AG08395 (cell line): Measurements from ENCODE around the gene NLRP12.
"Not testable (repeated sequence)": the region's sequence is repeated elsewhere in the genome, so short reads cannot be mapped to it uniquely, and the experiment has no call there.

Experiments
- DNase-seq: peaks from one replicate; pipeline ENCODE4 v3.0.0; 2012; ENCODE audit warnings: mixed read lengths, low spot score

Gene NLRP12

DNA sequence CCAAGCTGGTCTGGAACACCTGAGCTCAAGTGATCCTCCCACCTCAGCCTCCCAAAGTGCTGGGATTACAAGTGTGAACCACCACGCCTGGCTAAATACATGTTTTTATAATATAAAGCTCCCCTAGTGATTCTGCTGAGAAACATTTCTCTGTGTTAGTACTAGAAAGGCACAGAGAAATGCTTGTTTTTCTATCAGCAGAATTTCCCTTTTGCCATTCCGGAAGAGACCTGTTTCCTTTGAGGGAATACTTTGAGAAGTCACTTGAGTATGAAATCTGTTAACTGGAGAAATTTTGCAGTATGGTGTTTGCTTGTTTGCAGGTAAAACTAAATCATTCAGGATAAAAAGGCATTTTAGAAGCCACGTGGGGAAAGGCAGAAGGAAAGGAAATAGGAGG lies 4.4 kb upstream of the NLRP12 start:
- DNase-seq, result no peak

DNA sequence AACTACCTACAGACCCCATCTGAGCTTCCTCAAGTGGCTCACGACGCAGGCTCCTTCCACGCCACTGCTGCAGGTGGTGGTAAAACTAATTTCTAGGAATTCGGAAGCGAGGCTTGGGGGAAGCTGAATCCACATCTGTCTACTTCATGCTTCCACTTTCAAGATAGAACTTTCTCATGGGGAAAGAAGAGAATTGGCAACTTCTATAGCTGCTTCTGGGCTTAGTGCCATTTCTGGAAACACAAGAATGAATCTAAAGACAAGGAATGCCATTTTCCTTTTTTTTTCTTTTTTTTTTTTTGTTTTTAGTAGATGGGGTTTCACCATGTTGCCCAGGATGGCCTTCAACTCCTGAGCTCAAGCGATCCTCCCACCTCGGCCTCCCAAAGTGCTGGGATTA lies 2.8 kb upstream of the NLRP12 start:
- DNase-seq, result peak; percentile 16

DNA sequence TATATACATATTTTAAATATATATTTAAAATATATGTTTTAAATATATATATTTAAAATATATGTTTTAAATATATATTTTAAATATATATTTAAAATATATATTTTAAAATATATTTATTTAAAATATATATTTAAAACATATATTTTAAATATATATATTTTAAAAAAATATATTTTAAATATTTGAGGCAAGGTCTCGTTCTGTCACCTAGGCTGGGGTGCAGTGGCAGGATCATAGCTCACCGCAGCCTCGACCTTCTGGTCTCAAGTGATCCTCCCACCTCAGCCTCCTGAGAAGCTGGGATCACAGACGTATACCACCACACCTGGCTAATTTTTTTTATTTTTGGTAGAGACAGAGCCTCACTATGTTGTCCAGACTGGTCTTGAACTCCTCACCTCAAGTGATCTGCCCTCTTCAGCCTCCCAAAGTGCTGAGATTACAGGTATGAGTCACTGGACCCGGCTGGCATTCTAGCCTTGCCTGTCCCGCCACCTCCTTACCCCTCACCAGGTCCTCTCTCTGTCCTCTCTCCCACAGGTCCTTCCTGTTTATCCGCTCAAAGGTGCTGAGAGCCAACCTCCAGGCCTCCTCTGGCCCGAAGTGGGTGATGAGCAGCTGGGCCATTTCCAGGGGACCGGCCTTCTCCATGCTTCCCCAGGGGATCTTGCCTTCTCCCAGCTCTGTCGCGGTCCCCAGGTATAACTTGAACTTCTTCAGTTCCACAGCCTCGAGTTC lies 564 bp downstream of the NLRP12 start:
- DNase-seq, result no peak

DNA sequence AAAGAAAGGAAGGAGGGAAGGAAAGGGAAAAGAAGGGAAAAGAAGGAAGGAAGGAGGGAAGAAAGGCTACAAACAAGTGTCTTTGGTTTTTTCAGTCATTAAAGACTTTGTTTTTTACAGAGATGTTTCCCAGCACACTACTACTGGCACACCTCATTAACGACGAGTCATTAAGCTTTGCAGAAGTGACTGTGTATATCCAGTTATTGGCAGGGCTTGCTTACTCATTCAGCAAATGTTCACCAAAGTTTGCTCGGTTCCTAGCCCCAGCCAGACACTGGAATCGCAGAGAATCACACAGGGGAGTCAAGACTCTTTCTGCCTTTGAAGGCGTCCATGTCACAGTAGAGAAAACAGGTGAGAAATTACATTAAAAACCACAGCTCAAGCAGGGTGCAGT lies 4.3 kb downstream of the NLRP12 start:
- no peak for DNase-seq

DNA sequence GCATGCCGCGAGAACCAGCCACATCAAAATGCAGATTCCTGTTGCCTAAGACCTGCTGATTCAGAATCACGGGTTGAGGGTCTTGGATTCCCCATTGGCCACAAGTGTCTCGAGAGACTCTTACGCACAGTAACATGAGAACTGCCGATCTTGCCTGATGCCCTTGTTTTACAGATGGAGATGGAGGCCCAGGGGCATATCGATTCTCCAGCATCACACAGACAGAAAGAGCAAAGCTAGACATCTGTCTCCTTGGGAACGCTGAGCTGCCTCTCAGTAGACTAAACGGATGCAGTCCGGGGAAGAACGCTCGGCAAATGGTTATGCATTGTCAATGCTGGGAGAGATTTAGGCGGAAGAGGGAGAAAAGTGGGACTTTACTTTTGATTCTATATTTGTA lies 5.4 kb downstream of the NLRP12 start:
- no peak for DNase-seq

DNA sequence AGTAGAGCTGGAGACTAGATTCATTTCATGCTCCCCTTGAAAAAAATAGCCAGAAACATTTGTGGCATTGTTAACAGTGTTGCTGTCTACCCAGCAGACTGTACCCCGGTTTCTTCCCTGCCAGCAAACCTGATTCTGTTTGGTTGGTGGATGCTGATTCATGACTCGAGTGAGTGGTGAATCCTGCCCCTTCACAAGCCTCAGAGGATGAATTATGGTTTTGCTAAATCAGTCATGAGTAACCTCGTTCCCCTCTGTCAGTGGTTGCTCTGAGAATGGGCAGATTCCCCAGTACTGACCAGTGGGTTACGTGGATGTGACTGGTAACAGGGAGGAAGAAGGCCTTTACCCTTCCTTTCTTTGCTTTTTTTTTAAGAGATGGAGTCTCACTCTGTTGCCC lies 10.1 kb downstream of the NLRP12 start:
- DNase-seq, result peak; percentile 59

DNA sequence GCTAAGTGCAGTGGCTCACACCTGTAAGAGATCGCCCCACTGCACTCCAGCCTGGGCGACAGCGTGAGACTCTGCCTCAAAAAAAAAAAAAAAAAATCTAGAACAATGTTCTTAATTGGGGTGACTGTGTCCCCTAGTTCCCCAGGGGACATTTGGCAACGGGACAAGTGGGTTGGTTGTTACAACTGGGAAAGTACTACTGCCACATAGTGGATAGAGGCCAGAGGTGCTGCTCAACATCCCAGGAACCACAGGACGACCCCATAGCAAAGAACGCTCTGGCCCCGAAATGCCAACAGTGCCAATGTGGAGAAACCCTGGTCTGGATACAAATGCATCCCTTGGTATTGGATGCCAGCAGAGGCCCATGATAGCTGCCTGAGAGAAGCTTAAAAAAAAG lies 11.8 kb downstream of the NLRP12 start:
- DNase-seq, result no peak

DNA sequence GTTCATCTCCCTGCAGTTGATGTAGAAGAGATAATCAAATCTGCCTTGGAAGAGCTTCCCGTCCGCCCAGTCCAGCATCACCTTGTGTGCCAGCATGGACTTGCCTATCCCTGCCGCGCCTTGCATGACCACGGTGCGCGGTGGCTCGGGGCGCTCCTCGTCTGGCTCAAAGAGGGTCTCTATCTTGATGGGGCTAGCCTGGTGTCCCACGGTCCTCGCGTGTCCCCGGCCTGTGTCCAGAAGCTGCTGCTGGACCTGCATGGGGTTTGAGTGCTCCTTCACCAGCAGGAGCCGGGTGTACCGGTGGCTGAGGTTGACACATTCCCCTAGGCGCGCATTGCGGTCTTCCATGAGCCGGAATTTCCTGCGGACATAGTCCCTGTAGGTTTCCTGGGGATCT lies 13.2 kb downstream of the NLRP12 start:
- DNase-seq, result no peak

DNA sequence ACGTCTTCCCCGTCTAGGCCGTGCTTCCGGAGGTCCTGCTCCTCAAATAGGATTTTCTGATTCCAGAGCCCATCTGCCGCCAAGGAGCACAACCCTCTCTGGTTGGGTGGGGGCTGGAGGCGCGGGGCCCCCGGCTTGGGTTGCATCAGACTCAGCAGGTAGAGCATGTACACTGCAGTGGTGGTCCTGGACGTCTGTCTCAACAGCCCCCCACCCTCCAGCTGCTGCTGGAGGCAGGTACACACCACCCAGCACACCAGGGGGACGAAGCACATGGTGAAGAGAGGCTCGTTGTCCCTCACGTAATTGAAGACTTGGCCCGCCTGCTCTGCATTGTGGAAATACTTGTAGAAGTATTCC lies 13.9 kb downstream of the NLRP12 start:
- no peak for DNase-seq

DNA sequence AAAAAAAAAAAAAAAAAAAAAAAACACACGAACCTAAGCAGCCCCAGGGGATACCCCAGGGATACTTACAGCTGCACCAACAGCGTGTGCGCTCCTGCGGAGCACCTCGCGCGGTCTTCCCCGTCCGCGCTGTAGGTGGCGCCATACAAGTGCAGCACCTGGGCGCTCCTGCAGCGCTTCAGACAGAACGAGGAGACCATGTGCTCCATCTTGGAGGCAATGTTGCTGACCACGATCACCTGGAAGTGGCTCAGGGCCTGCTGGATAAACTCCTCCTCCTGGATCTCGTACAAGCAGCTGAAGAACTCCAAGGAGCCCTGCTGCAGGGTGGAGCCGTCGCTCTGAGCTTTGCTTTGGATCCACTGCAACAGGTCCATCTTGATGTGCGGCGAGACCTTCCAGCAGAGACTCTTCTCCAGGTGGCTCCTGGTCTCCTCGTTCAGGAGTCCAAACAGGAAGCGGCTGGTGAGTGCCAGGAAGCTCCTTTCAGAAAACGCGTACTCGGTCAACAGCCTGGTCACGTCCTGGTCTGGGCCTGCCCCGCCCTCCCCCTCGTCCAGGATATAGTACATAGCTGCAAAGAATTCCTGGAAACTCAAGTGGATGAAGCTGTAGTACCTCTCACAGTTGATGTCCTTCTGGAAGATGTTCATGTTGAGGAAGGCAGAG lies 14.5 kb downstream of the NLRP12 start:
- DNase-seq, result no peak

DNA sequence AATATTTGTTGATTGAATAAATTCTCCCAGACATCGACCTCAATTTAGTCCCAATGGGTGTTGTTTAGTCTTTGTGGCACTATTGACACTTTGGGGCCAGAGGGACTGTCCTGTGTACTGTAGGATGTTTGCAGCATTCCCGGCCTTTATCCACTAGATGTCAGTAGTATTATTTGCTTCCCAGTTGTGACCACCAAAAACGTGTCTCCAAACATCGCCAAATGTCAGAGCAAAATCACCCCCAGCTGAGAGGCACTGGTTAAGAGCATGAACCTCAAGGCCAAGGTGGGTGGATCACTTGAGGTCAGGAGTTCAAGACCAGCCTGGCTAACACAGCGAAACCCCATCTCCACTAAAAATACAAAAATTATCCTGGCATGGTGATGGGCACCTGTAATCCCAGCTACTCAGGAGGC lies 15.4 kb downstream of the NLRP12 start:
- peak; percentile 60 for DNase-seq

DNA sequence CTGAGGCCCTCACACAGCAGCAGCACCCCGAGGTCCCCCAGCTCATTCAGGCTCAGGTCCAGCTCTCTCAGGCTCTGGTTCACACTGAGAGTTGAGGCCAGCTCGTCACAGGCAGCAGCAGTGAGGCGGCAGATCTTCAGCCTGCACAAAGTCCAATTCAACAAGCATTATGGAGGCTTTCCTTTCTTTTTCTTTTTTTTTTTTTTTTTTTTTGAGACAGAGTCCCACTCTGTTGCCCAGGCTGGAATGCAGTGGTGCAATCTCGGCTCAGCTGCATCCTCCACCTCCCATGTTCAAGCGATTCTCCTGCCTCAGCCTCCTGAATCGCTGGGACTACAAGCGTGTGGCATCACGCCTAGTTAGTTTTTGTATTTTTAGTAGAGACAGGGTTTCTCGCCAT lies 22.9 kb downstream of the NLRP12 start:
- no peak for DNase-seq

DNA sequence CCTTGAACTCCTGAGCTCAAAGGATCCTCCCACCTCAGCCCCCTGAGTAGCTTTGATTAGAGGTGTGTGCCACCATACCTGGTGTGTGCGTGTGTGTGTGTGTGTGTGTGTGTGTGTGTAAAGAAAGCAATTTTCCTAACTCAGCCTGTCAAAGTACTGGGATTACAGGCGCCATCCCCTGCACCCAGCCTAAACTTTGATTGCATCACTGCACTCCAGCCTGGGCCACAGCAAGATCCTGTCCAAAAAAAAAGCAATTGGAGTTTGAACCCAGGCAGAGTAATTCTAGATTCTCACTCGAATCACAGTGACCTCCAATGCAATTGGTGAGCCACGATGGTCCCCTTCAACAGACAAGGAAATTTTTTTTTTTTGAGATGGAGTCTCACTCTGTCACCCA lies 29.1 kb downstream of the NLRP12 start:
- DNase-seq, result no peak

DNA sequence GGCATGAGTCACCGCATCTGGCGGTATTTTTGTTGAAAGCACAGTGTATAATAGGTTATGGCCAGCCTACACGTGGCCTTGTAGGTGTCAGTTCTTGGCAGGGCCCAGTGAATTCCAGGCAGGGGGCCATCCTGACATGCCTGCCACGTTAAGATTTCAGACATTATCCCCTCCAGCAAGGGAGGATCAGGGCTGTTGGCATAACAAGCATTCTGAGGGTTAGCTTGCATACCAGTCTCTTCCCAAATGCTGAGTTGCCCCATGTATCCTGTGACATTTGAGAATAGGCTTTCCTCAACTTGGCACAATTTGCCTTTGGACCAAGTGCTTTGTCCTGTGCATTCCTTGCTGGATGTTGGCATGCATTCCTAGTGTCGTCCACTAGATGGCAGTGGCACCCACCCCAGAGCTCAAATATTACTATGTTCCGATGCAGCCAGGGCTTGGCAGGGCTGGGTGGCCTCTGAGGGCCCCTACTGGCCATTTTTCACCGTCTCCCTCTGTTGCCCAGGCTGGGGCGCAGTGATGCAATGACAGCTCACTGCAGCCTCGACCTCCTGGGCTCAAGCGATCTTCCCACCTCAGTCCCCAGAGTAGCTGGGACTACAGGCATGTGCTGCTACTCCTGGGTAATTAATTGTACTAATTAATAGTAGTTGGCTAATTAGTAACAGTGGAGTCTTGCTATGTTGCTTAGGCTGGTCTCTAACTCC lies 31.2 kb downstream of the NLRP12 start:
- DNase-seq, result peak; percentile 93

DNA sequence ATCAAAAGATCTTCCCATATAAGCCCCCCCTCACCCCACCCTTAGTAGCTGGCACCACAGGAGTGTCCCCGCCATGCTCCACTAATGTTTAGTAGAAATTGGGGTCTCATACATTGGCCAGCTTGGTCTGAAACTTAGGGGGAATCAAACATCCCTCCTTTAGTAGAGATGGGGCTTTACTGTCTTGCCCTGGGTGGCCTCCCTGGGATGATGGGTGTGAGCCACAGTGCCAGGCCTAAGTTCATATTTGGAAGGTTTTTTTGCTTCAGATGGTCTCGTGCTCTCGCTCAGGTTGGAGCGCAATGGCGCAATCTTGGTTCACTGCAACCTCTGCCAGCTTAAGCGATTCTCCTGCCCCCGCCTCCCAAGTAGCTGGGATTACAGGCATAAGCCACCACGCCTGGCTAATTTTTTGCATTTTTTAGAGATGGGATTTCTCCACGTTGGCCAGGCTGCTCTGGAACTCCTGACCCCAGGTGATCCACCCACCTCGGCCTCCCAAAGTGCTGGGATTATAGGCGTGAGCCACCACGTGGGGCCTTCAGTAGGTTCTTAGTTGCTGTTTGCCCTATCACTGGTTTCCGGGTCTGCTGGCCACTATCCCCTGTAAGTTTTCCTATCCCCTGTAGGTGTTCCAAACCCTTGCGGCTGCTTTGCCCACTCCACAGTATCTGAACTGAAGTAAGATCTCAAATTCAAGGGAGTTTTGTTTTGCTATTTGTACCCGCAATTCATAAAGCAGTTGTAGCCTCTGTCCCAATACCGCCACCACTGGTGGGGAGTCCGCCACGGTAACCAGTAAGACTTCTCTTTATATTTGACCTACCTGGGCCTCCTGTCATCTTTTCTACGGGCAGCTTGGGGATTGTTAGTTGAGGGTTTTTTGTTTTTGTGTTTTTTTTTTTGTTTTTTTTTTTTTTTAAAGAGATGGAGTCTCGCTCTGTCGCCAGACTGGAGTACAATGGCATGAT lies 34.1 kb downstream of the NLRP12 start:
- no peak for DNase-seq

DNA sequence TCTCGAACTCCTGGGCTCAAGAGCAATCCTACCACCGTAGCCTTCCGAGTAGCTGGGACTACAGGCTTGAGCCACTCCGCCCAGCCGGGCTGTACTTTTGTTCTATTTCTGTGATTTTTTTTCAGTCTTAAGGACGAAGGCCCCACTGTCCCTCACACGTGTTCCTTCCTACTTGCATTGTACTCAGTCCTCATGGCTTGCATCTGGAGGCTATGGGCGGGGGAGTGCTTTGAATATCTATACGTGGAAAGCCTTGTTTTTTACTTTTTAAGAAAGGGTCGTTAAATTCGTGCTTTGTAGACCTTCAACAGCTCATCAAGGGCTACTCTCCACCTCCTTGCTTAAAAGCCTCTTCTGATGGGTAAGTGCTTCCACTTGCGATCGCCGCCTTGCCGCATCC lies 36.8 kb downstream of the NLRP12 start:
- DNase-seq, result no peak

DNA sequence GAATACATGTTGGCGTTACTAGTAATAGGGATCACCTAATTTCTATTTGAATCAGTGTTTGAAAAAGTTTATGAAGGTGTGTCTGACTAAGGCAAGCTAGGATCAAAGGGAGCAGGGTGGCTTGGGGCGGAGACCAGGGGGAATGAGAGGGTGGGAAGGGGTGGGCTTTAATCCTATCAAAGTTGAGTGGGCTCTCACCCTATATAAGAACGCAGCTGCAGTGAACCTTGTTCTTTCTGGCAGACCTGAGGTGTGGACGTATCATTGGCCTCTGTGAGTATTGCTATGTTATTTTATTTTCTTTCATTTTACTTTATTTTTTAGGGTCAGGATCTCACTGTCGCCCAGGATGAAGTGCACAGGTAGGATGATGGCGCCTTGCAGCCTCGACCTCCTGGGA lies 37.4 kb downstream of the NLRP12 start:
- no peak for DNase-seq

DNA sequence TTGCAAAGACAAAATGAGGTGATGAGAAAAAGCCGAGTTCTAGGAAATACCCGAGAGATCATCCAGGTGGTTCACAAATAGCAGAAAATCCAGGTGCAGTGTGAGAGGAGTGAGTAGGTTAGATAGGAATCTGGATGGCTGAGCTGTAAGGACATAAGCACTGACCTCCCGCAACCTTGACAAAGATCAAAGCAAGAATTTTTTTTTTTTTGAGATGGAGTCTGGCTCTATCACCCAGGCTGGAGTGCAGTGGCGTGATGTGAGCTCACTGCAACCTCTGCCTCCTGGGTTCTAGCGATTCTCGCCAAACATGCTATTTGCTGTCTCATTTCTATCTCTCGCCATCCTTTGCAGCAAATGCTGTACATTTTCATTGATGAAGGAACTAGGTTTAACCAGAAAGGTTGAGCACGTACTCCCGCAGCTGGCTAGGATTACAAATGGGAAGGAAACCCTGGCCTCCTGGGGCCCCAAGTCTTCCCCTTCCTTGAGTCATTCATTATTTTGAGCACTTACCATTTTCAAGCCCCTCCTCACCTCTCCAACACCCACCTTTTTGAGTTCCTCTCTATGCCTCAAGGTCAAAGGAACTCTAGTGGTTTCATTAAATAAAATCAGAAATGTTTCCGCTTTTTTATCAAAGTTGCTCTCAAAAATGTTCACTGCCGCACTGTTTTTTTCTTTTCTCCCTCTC lies 38.8 kb downstream of the NLRP12 start:
- no peak for DNase-seq

DNA sequence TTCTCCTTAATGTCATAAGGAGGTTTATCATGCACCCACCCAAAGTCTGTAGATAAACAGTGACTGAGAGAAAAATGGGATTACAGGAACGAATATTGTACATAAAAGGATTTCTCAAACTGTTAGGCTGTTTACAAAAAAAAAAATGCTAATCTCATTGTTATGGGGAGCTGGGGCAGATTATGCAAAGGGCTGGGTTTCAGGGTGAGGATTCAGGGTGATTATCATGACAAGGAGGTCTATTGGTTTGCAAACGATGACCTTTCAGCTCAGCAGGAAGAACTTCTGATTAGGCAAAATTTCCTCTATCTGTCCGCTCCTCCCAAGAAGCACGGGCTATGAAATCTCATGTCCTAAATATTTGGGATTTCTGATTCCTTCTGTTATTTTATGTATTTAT lies 41.4 kb downstream of the NLRP12 start:
- no peak for DNase-seq

DNA sequence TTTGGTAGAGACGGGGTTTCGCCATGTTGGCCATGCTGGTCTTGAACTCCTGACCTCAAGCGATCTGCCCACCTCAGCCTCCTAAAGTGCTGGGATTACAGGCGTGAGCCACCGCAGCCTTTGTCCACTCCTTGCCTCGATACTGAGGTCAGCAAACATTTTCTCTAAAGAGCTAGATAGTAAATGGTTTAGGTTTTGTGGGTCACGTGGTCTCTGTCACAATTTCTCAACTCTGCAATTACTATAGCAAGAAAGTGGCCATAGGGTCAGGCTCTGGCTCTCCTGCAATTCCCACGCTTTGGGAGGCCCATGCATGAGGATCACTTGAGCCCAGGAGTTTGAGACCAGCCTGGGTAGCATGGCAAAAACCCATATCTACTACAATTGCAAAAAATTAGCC lies 42.8 kb downstream of the NLRP12 start:
- DNase-seq, result not testable (repeated sequence)

DNA sequence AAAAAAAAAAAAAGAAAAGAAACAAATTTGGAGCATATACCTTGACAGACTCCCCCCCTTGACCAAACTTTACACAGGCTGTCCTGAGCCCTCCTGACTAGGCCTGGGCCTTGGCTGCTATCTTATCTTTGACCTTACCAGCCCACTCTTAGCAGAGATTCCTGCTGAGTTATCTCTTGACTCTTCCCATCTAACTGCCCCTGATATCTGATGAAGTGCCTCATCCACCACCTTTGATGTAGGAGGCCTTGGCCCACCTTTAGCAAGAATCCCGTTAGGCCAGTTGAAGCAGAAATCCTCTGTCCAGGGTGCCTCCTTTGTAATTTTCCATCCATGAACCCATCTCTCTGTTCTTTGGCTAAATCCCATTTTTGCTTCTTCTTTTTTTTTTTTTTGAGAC lies 43.6 kb downstream of the NLRP12 start:
- DNase-seq, result no peak

DNA sequence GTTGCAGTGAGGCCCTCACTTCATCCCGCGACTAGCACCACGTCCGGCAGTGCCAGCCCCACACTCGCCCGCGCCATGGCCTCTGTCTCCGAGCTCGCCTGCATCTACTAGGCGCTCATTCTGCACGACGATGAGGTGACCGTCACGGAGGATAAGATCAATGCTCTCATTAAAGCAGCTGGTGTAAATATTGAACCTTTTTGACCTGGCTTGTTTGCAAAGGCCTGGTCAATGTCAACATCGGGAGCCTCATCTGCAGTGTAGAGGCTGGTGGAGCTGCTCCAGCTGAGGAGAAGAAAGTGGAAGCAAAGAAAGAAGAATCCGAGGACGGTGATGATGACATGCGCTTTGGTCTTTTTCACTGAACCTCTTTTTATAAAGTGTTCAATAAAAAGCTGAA lies 48.6 kb downstream of the NLRP12 start:
- no peak for DNase-seq
